Measurements from ENCODE around the gene CACHD1. TPM values are rescaled to one million over a fixed set of nuclear protein-coding genes. Genes with fewer than 3 reads are reported as not detected.

CACHD1 gene
- total and polyA plus RNA-seq, 2 donors from 2014 or later: 3.9 to 8.2 TPM

GRCh38 chr1:64495878-64496277 is 25.9 kb downstream of the CACHD1 start:
- Histone ChIP-seq H3K27ac (ENCODE audit: low read depth in 2 of 2, low read length in 2 of 2) (no peak overlapping the region), H3K4me1 (ENCODE audit: control insufficient read depth in 2 of 3, insufficient read depth in 2 of 3, low read depth in 1 of 3, low read length in 3 of 3) (peaks cover 0 to 4% (median 2%) of the 10 kb centered on the region in 3 donors), H3K36me3 (ENCODE audit: control insufficient read depth in 2 of 3, insufficient read depth in 3 of 3, low read length in 3 of 3) (no peaks in the 10 kb centered on the region), H3K9ac (ENCODE audit: low read length in 3 of 3) (no peak overlapping the region), H3K27me3 (ENCODE audit: control insufficient read depth, insufficient read depth, low read length) (no peaks in the 10 kb centered on the region), H3K4me3 (ENCODE audit: low read length in 3 of 3) (no peak overlapping the region), H3K9me3 (ENCODE audit: control insufficient read depth in 2 of 3, insufficient read depth in 1 of 3, low read length in 3 of 3) (no peaks in the 10 kb centered on the region)
- intact Hi-C loops (cut with DNase I): no loop called here
- no peak for TF ChIP-seq CTCF (IDR thresholded peaks at IDR 0.05; ENCODE audit: borderline replicate concordance, extremely low read depth, insufficient read depth)
- no peak for FAIRE-seq
- no peak for DNase-seq

- Histone ChIP-seq H3K27ac (ENCODE audit: low read depth in 2 of 2, low read length in 2 of 2) (no peak overlapping the region), H3K9ac (ENCODE audit: low read length in 3 of 3) (no peak overlapping the region), H3K4me1 (ENCODE audit: control insufficient read depth in 2 of 3, insufficient read depth in 2 of 3, low read depth in 1 of 3, low read length in 3 of 3) (peaks cover 0 to 4% (median 2%) of the 10 kb centered on the region in 3 donors), H3K36me3 (ENCODE audit: control insufficient read depth in 2 of 3, insufficient read depth in 3 of 3, low read length in 3 of 3) (no peaks in the 10 kb centered on the region), H3K27me3 (ENCODE audit: control insufficient read depth, insufficient read depth, low read length) (no peaks in the 10 kb centered on the region), H3K4me3 (ENCODE audit: low read length in 3 of 3) (no peak overlapping the region), H3K9me3 (ENCODE audit: control insufficient read depth in 2 of 3, insufficient read depth in 1 of 3, low read length in 3 of 3) (no peaks in the 10 kb centered on the region)
- DNase-seq: no peak
- no peak for FAIRE-seq
- no peak for TF ChIP-seq CTCF (IDR thresholded peaks at IDR 0.05; ENCODE audit: borderline replicate concordance, extremely low read depth, insufficient read depth)
- intact Hi-C loops (cut with DNase I): no loop called here
Measured at GRCh38 chr1:64496606-64497005, 26.7 kb downstream of the CACHD1 start.

- no peaks in the 10 kb centered on the region for H3K9me3 ChIP-seq (ENCODE audit: control insufficient read depth in 2 of 3, insufficient read depth in 1 of 3, low read length in 3 of 3)
- no peak for DNase-seq
- no peak overlapping the region for H3K27ac ChIP-seq (ENCODE audit: low read depth in 2 of 2, low read length in 2 of 2)
- FAIRE-seq: no peak
- peaks cover 2 to 4% (median 4%) of the 10 kb centered on the region in 3 donors for H3K4me1 ChIP-seq (ENCODE audit: control insufficient read depth in 2 of 3, insufficient read depth in 2 of 3, low read depth in 1 of 3, low read length in 3 of 3)
- no peak overlapping the region for H3K9ac ChIP-seq (ENCODE audit: low read length in 3 of 3)
- no peak for TF ChIP-seq CTCF (IDR thresholded peaks at IDR 0.05; ENCODE audit: borderline replicate concordance, extremely low read depth, insufficient read depth)
- H3K27me3 ChIP-seq (ENCODE audit: control insufficient read depth, insufficient read depth, low read length): no peaks in the 10 kb centered on the region
- H3K4me3 ChIP-seq (ENCODE audit: low read length in 3 of 3): no peak overlapping the region
- H3K36me3 ChIP-seq (ENCODE audit: control insufficient read depth in 2 of 3, insufficient read depth in 3 of 3, low read length in 3 of 3): no peaks in the 10 kb centered on the region
- intact Hi-C loops (cut with DNase I): no loop called here
Measured at GRCh38 chr1:64497088-64497883, 27.4 kb downstream of the CACHD1 start.
